AG09309 (cell line): Measurements from ENCODE around the gene ZNF521.

ENCODE experiments used
- DNase-seq: peaks from one replicate; pipeline ENCODE4 v3.0.0-alpha.2; 2010; ENCODE audit warnings: low read depth
- H3K4me3 ChIP-seq: 2 replicates; pipeline ENCODE4 v1.5.1; 2011; ENCODE audit warnings: mild to moderate bottlenecking, low read depth, low read length, moderate library complexity; ENCODE audit not compliant: control insufficient read depth
- TF ChIP-seq, protein P1 (sequence below): IDR thresholded peaks from 2 replicates; pipeline ENCODE4 v1.5.1; 2011; ENCODE audit warnings: mild to moderate bottlenecking, low read depth, low read length, inconsistent platforms; ENCODE audit not compliant: insufficient read depth, control insufficient read depth; ENCODE audit errors: missing control alignments

ZNF521 gene

DNA sequence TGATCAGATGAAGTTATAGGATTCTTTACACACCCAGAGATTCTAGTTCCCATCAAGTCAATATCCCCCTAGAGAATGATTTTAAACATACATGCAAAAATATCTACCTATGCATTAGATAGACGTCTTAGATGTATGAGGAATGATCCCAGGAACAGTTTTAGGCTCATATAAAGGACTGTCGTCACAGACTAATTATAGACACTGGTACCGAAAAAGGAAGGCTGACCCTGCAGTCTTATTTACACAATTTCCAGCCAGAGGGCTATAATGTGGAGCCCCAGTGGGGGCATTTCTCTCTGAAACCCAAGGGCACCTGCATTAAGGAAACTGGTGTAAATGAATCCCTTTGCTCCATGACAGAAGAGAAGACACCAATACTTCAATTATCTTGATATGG lies 170.4 kb downstream of the ZNF521 start:
- no peak overlapping the region for H3K4me3 ChIP-seq
- TF ChIP-seq, protein P1, sequence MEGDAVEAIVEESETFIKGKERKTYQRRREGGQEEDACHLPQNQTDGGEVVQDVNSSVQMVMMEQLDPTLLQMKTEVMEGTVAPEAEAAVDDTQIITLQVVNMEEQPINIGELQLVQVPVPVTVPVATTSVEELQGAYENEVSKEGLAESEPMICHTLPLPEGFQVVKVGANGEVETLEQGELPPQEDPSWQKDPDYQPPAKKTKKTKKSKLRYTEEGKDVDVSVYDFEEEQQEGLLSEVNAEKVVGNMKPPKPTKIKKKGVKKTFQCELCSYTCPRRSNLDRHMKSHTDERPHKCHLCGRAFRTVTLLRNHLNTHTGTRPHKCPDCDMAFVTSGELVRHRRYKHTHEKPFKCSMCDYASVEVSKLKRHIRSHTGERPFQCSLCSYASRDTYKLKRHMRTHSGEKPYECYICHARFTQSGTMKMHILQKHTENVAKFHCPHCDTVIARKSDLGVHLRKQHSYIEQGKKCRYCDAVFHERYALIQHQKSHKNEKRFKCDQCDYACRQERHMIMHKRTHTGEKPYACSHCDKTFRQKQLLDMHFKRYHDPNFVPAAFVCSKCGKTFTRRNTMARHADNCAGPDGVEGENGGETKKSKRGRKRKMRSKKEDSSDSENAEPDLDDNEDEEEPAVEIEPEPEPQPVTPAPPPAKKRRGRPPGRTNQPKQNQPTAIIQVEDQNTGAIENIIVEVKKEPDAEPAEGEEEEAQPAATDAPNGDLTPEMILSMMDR: no peak
- no peak for DNase-seq

DNA sequence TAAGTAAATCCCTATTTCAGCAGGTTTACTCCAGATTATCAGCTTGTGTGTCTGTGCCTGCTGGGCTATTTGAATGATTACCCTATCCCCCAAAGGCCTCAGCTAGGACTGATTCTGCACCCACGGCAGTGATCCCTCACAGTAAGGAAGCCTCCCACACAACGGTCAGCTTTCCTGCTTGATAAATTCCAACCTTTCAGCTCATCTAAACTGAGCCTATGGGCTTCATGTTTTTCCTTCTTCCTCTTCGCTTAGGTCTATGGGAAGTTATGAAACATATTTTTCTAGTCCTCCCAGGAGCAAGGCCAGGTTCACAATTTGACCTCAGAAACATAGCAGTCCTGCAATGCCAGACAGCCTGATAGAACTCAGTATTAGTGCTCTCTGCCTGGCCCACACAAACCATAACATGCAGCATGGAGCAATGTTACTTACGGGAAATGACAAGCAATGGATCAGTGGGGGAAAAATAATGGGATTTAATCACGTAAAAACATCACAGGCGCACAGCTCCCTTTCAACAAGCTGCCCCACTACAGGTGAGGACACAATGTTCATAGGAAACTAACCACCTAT lies 170.9 kb downstream of the ZNF521 start:
- TF ChIP-seq, protein P1: no peak
- no peak overlapping the region for H3K4me3 ChIP-seq
- DNase-seq: no peak

DNA sequence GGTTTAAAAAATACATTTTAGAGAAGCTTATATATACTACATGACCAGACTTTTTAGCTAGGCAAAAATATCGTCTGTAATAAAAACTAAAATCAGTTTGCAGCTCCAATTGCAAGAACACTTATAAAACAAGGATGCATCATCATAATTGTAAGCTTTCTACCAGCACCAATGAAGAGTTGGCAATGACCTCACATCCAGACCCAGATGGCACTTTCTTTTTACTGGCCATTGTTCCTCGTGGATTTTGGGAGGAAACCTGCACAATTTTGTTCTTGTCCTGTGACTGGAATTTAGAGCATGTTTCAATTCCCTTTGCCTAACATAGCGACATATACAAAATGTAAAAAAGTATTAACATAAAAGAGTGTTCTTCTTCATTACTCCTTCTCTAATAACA lies 174.3 kb downstream of the ZNF521 start:
- TF ChIP-seq, protein P1: no peak
- no peak for DNase-seq
- no peak overlapping the region for H3K4me3 ChIP-seq

DNA sequence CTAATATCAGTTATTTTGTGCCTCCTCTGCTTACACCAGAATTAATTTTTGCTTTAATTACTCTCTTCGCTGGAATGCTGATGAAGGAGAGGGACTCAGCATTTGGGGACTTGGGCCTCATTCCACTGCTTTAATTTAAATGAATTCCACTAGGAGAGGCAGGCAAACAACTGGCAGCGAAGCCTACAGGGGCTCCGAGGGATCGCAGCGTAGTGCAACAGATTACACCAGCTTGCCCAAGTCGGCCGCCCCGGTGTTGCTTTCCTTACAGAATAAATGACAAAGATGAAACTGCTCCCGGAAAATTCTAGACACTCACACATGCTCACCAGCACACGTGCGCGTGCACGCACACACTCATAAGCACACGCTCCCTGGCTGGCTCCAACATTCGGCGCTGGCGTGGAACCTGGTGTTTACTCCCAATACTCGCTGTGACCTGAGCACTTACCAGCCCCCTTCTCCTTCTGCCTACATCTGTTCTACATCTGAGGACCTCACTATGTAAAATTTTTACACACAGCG lies 175.4 kb downstream of the ZNF521 start:
- TF ChIP-seq, protein P1: no peak
- DNase-seq: no peak
- no peak overlapping the region for H3K4me3 ChIP-seq

DNA sequence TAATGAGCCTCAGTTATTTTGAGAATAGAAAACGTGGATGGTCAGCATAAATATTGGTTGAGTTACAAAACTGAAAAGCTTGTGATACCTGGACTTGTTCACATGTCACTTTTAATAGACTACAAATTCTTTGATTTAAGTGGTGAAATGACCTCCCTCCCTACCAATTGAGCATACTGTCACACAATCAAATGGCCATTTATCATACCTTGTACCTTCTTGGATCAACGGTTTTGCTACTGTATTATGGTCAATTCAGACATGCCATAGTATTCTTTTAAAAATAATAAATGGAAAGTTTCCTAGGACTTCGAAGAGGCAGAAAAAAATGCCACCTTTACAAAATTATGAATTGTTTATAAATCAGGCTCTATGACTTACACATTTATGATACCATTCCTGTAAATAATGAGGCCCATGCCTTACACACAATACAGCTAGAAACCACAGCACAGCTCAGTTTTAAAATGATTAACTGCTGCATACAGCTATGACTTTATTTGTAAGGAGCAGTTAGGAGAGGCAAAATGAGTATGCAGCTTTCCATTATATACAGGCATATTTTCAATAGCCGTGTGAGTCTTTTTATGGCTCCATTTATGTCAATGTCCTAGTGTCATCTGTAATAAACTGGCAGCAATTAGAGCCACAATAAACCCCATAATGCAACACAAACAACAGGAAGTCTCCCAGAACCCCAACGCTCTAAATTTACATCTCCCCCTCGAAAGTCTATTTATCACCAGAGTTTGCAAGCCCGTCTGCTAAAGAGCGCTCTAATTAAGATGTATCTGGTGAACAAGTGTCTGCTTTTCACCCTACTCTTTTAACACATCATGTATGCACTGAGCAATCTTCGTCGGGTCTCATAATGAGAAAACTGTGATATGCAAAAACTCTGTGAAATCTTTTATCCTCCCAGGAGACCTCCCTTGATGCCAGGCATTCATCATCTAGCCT lies 176.1 kb downstream of the ZNF521 start:
- no peak for DNase-seq

DNA sequence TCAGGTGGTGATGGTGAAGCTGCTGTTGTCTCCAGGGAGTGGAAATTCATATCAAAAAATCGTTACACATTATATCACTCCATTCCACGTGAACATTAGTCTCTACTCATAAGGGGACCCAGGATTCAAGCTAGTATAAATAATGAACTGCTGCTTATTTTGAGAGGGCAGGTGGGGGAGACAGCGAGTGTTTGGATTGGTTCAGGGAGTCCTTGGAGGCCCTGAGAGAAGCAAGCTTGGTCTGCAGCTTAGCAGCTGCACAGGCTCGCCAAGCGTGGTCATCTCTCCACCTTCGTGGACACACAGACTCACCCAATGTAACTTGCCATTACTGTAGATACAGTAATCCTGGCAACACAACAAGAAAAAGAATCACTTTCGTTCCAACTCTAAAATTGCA lies 177.6 kb downstream of the ZNF521 start:
- H3K4me3 ChIP-seq: no peak overlapping the region
- TF ChIP-seq, protein P1: no peak
- no peak for DNase-seq

More for the DNA sequence above, 176.1 kb downstream of the ZNF521 start:
- H3K4me3 ChIP-seq: no peak overlapping the region
- TF ChIP-seq, protein P1: no peak
